Activated CD8-positive, alpha-beta memory T cell treated with anti-CD3 and anti-CD28 coated beads for 36 hours (primary cell): Measurements from ENCODE around the gene PRM1. TPM values are rescaled to one million over a fixed set of nuclear protein-coding genes. Genes with fewer than 3 reads are reported as not detected.

Experiments used
- CTCF ChIA-PET: fragments of 350-600 bp; sonication (Branson Sonifier 250); formaldehyde crosslinking; loops from one replicate; lab custom pipeline; 2021; ENCODE audit warnings: antibody characterized with exemption; lab: Charles Lee
- POLR2A ChIA-PET: fragments of 350-600 bp; sonication (Branson Sonifier 250); formaldehyde crosslinking; loops from one replicate; lab custom pipeline; 2021; ENCODE audit warnings: antibody characterized with exemption; lab: Charles Lee
- total RNA-seq, 2 experiments: library from RNA; stranded (reverse); gene quantifications; one replicate each; pipeline ENCODE4 v1.2.3, GENCODE V29; 2021

The PRM1 gene
- total RNA-seq, 2 experiments from 2014 or later: not detected

DNA sequence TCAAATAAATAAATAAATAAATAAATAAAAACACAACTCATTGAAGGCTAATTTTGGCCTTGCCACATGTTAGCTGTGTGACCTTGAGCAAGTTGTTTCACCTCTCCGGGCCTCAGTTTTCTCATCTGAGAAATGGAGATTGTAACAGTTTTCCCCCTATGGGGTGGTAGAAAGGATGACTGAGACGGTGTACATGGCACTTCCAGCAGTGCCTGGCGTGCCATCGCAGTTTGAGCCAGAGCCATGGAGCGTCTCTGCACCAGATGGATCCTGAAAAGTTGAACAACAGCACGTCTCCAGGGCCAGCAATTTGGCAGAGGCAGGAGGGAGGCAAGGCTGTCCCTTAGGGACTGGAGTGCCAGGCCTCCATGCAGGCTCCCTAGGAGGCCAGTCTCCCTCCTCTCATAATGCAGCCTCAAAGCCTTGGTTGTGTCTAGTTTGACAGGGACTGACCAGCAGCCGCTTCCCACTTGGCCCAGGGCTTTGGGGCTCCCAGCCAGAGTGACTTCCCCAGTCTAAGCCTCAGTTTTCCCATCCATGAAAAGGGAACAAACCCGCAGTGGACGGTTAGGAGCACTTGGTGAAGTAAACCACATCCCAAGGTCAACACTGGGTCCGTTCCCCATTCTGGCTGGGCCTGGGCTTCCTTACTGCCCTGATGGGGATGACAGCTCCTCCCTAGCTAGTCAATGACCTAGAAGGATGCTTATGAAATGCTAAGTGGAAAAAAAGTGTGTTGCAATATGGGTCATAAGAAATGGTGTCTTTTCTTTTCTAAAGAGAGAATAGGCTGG lies 44.5 kb downstream of the PRM1 start:
- ChIA-PET CTCF (interaction anchor here (0.7 to 2.1 kb wide), 4 partner anchors 10 to 185 kb away, joined by 3 to 9 read pairs (median 5); no protein-coding TSS in a partner anchor), POLR2A (interaction anchor here (1.2 kb wide), 1 partner anchor 9 kb away, joined by 5 read pairs; no protein-coding TSS in a partner anchor)

DNA sequence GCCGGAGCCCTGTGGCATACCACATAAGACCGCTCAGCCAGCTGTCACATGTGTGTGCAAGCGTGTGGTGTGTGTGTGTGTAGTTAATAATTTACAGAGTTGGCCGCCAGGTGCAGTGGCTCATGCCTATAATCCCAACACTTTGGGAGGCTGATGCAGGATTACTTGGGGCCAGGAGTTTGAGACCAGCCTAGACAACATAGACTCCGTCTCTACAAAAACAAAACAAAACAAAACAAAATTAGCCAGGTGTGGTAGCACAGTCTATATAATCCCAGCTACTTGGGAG lies 45.5 kb downstream of the PRM1 start:
- CTCF ChIA-PET: interaction anchor here (0.7 to 2.1 kb wide), 4 partner anchors 11 to 271 kb away, joined by 3 to 9 read pairs (median 4); no protein-coding TSS in a partner anchor

DNA sequence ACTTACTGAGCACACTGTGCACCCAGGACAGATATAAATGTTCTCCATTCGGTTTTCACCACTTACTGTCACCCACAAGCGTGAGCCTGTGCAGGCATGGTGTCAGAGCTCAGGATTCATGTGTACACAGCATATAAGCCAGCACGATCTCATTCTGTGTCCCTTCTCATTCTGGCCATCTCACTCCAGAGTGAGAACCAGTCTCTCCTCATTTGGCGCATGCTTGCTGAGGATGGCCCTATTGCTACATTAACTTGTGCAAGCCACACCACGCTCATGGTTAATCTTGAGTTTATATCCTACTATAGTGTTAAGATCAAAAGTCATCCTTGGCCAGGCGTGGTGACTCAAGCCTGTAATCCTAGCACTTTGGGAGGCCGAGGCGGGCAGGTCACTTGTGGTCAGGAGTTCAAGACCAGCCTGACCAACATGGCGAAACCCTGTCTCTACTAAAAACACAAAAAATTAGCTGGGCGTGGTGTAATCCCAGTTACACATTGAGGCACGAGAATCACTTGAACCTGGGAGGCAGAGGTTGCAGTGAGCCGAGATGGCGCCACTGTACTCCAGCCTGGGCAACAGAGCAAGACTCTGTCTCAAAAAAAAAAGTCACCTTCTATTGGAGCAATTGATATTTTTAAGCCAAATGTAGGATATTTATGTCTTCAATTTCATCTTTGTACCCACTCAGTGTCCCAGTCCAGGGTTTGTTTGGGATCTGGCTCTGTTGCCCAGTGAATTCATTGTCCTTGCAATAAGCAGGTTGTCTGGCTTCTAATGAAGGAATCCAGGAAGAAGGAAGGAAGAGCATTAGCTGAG lies 46.0 kb downstream of the PRM1 start:
- POLR2A ChIA-PET: interaction anchor here (1.0 to 3.3 kb wide), 3 partner anchors 17 to 183 kb away, joined by 5 to 25 read pairs (median 8); partner anchors contain the start of gene SOCS1
- CTCF ChIA-PET: interaction anchor here (0.9 to 2.6 kb wide), 4 partner anchors 11 to 271 kb away, joined by 3 to 11 read pairs (median 6); no protein-coding TSS in a partner anchor

More for the DNA sequence above, 45.5 kb downstream of the PRM1 start:
- POLR2A ChIA-PET: interaction anchor here (1.2 kb wide), 1 partner anchor 10 kb away, joined by 5 read pairs; no protein-coding TSS in a partner anchor

DNA sequence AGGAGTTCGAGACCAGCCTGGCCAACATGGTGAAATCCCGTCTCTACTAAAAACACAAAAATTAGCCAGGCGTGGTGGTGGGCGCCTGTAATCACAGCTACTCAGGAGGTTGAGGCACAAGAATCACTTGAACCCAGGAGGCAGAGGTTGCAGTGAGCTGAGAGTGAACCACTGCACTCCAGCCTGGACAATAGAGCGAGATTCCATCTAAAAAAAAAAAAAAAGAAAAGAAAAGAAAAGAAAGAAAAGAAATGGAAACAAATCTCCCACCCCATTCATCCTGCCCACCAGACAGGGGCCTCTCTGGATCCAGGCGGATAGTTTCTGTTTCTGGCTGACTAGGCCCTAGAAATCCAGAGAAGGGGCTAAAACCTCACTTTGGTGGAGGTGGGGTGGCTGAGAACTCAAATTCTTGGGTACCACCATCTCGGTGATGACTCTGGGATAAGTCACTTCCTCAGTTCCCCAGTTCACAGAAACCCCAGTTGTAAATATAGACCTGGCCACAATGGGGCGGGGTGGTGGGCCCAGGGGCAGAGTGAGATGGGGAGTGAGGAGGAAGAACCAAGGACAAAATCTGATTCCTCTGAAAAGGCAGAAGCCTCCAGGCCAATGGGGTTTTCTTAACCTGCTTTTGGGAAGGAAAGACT lies 47.3 kb downstream of the PRM1 start:
- ChIA-PET POLR2A (interaction anchor here (0.7 to 3.3 kb wide), 10 partner anchors 10 to 268 kb away, joined by 3 to 25 read pairs (median 6); partner anchors contain the start of gene SOCS1), CTCF (interaction anchor here (0.8 to 2.6 kb wide), 7 partner anchors 9 to 245 kb away, joined by 3 to 13 read pairs (median 3); partner anchors contain the start of gene SOCS1)

DNA sequence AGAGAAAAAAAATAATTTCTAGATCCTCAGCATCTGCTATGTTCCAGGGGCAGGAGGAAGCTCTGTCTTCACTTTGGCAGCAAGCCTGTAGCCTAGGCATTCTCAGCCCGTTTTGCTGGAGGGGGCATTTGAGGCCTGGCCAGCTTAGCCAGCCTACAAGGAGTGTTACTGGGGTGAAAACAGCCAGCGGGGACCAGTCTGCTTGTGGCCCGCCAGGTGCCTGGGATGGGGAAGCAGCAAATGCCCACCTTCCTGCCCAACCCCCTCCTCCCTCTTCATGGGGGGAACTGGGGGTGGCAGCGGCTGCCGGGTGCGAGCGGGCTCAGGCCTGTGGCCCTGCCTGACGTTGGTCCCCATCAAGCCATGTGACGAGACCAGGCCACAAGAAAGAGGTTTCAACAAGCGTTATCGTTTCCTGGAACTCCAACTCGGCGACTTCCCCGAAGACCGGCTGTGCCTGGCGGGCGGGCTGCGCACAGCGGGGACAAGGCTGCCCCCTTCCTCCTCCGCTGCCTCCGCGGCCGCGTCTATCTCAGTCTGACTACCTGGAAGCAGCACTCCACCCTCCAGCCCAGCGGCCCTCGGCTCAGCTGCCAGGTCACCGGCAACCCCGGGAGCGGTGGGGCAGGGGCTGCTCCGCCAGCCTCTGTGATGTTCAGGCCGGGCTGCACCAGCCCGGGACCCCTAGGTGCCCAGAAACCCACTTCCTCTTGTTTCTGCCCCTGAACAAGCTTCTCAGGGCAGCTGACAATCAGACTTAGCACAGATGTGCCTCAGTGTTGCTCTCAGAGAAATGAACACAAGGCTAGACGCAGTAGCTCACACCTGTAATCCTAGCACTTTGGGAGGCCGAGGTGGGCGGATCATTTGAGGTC lies 48.0 kb downstream of the PRM1 start:
- POLR2A ChIA-PET: interaction anchor here (0.7 to 3.3 kb wide), 10 partner anchors 9 to 268 kb away, joined by 3 to 25 read pairs (median 6); partner anchors contain the start of gene SOCS1
- CTCF ChIA-PET: interaction anchor here (0.8 to 2.6 kb wide), 6 partner anchors 9 to 138 kb away, joined by 3 to 13 read pairs (median 3); partner anchors contain the start of gene SOCS1

DNA sequence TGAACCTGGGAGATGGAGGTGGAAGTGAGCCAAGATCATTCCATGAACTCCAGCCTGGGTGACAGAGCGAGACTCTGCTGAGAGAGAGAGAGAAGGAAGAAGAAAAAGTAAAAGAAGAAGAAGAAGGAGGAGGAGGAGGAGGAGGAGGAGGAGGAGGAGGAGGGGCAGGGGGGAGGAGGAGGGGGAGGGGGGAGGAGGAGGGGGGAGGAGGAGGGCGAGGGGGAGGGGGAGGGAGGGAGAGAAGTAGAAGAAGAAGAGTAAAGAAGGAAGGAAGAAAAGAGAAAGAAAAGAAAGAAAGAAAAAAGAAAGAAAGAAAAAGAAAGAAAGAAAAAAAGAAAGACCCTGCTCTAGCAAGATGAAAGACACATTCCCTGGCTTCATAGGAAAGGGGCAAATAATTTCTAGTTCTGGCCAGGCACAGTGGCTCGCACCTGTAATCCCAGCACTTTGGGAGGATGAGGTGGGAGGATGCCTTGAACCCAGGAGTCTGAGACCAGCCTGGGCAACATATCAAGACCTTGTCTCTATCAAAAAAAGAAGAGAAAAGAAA lies 48.8 kb downstream of the PRM1 start:
- ChIA-PET POLR2A (interaction anchor here (1.7 to 3.3 kb wide), 3 partner anchors 8 to 267 kb away, joined by 5 to 25 read pairs (median 22); partner anchors contain the start of gene SOCS1), CTCF (interaction anchor here (2.6 kb wide), 1 partner anchor 22 kb away, joined by 11 read pairs; no protein-coding TSS in a partner anchor)

DNA sequence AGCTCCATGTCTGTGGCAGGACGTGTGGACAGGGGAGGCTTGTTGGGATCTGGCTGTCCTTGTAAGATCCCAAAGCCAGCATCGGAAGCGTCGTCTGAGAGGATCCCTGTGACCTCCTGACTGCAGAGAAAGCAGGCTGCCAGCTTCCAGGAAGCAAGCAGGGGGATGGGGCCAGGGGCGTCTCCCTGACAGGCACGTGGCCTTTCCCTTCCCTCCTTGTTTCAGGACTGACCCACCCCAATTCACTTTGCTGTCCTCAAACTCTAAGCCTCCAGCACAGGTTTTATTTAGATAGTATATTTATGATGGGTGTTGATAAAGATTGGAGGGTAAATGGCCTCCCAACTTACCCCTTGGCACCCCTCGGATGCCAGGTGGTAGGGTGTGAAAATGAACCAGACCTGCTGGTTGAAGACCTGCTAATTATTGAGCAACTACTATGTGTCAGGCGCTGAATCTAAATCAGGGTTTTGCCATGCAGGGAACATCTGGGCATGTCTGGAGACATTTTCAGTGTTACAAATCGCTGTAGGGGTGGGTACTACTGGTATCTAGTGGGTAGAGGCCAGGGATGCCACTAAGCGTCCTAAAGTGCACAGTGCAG lies 49.7 kb downstream of the PRM1 start:
- POLR2A ChIA-PET: interaction anchor here (3.3 kb wide), 1 partner anchor 23 kb away, joined by 25 read pairs; the partner anchor contains the start of gene SOCS1
- CTCF ChIA-PET: no interaction called here

Other genes with a start within 250 kb of the PRM1 start
- gene SOCS1, start 25.1 kb downstream of the PRM1 start, total RNA-seq: 100 to 1,000 TPM; 107 to 111 TPM
- not detected for gene TNP2, start 12.0 kb downstream of the PRM1 start, total RNA-seq
- gene PRM3, start 7.7 kb downstream of the PRM1 start, total RNA-seq: not detected
- not detected for gene PRM2, start 4.8 kb downstream of the PRM1 start, total RNA-seq
- gene RMI2, start 64.1 kb upstream of the PRM1 start, total RNA-seq: 10 to 100 TPM; 43.1 TPM